GM18526 (cell line): Measurements from ENCODE around the gene GARNL3.

Experiments
- POLR2A ChIP-seq: IDR thresholded peaks from 3 replicates; pipeline ENCODE4 v1.6.1; 2011; ENCODE audit not compliant: insufficient read length; ENCODE audit errors: extremely low read depth

The GARNL3 gene

GRCh38 chr9:127229691-127230417, 34.7 kb upstream of the GARNL3 start:
- no peak for TF ChIP-seq POLR2A

GRCh38 chr9:127231666-127232065, 32.9 kb upstream of the GARNL3 start:
- no peak for TF ChIP-seq POLR2A

- no peak for TF ChIP-seq POLR2A
Observed at GRCh38 chr9:127232833-127233549, 31.6 kb upstream of the GARNL3 start.

DNA sequence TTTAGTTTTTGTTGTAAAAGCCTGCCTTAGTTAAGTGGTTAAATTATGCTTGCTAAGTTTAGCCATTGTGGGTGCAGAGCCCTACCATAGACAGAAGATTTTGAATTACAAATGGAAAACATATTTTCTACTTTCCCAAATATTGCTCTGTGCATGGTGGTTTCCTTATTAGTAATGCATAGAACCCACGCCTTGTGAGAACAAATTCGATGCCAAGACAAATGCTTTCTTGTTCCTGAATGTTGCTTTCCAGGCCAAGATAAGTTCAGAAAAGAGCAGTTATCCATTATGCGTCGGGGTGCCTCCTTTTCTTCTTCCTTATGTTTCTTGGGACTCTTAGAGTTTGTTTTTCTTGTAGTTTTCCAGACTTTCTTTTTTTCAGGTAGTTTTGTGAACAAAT, 31.0 kb upstream of the GARNL3 start:
- TF ChIP-seq POLR2A: no peak

DNA sequence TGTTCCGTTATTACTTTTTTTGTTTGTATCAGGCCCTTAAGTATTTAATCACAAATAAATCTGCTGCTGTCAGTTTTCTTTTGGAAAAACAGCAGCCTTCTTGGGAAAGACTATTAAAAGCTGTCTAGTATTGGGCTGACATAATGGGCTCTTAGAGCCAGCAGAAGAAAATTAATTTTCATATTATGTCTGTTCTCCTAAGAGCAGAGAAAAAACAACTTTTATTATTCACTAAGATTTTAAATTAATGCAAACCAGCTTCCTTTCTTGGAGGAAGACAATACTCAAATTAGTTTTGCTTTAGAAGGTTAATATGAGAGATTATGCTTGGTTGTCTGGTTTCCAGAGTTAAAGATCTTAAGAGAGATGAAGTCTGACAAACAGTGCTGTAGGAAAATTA, 30.6 kb upstream of the GARNL3 start:
- TF ChIP-seq POLR2A: no peak

DNA sequence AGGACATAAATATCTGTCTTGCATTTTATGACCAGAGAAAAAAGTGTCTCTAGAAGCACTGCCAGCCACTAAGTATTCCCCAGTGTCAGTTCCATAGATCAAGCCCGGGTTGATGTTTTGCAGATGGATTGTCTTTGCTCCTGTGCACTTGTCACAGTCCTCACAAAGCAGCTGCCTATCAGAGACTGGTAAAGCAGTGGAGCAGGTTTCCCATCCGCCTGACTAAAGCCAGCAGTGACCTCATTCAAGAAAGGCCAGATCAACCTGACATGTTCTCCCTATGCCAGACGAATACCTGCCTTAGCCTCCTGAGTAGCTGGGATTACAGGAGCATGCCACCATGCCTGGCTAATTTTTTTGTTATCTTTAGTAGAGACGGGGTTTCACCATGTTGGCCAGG, 26.8 kb upstream of the GARNL3 start:
- TF ChIP-seq POLR2A: no peak

GRCh38 chr9:127241354-127241753, 23.2 kb upstream of the GARNL3 start:
- TF ChIP-seq POLR2A: no peak

DNA sequence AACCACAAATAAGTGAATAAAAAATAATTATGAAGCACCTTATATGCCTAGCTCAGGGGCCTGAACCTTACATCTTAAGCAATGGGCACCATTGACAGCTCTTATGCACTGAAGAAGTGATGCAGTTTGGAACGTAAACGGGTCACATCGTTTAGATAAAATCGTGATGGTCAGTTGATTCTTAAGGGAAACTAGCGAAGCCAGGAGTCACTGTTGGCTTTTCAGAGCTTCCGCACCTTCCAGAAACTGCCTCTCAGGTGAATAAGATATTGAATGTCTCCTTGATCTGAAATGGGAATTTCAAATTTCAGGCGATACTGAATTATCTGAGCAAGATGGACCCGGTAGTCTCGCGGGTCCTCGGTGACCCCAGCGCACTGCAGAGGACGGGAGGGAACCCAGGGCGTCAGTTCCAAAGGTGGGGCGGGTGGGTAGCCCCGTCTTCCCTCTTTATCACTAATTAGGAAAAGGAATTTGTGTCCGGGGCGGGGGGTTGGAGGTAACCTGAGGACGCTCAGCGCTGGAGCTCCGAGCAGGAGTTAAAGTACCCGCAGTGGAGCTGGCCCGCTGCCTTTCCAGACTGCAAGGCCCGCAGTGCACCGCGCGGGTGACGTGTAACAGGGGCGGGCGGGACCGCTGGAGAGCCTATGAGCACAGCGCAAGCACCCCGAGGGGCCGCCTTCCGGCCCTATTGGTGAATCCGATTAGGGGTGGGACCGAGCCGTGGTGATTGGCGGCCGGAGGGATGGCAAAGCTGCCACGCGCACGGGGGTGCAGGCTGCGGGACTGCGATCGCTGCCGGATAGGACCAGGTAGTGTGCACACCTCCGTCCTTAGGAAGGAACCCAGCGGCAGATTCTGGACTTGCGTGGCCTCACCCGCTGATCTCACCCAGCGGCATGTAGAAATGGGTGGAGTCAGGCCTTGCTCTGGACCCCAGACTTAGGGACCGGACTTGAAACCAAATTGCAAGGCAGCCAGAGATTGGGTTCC, 19.7 kb upstream of the GARNL3 start:
- TF ChIP-seq POLR2A: peak; percentile 55

DNA sequence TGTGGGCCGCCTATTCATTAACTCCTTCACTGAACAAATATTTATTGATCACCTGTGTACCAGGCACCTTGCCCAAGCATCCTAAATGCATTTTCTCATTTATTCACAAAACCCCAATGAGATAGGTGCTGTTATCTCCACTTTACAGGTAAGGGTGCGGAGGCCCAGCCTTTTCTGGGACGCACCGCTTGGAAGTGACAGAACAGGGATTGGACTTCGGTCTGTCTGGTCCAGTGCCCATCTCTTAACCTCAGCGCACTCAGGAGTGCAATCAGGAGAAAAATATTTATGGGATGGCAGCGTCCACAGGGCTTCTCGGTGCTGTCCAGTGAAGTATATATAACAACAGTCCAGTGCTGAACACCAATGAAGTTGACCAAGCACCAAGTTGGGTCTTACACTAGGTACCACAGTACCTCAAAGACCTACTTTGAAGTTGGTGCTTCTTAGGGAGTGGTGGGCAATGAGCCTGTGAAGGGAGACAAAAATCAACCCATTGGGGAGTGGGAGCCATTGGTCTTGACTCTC, 18.9 kb upstream of the GARNL3 start:
- no peak for TF ChIP-seq POLR2A

DNA sequence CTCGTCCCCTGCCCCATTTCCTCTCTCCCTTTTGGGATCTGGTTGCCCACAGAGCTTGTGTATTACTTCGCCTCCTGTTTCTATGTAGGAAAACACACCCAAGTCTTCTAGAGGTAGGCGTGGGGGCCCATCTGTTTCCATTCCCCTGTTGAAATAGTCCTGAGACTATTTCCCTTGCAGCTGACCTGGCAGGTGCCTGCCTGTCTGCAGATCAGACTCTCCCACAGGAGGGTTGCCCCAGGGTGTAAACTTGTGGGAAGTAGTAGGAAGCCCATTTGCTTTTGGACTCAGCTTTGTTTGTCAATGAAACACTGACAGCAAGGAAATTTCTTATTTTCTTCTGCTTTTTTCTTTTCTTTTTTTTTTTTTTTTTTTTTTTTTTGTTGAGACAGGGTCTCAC, 16.3 kb upstream of the GARNL3 start:
- TF ChIP-seq POLR2A: no peak

GRCh38 chr9:127249877-127250276, 14.7 kb upstream of the GARNL3 start:
- TF ChIP-seq POLR2A: no peak

- TF ChIP-seq POLR2A: no peak
Observed at GRCh38 chr9:127250896-127251391, 13.6 kb upstream of the GARNL3 start.

DNA sequence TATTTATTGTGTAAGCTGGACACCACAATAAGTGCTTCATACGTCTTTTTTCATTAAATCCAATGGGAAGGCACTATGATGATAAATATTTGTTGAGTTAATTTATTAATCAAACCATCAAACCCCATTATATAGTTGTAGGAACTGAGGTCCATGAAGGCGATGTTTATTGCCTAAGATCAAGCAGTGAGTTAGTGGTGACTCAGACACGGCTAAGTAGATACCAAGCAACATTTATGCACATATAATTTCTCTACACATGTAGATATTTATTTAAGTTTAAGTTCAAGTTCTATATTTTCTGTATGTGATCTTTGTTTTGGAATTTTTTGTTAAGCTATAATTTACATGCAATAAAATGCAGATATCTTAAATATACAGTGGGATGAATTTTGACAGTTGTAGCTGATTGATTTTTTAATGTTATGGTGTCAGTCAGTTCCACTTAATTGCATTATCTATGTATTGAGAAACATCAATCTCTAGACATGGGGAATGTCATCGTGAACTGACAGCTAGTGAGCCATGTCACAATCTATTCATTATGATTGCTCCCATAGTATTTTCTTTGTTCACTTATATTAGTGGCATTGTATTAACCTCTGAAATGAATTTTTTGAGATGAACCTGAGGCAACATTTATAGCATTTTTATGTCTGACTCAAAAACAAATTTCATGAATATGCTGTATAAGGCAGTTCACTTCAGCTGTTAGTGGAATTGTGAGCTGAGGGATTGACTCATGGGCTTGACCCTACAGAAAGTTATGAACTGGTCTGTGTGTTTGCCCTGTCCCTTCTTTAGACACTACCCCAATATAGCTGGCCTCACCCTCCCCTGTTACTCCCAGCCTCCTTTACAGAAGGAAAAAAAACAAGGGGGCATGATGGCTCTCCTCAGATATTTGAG, 11.9 kb upstream of the GARNL3 start:
- no peak for TF ChIP-seq POLR2A

DNA sequence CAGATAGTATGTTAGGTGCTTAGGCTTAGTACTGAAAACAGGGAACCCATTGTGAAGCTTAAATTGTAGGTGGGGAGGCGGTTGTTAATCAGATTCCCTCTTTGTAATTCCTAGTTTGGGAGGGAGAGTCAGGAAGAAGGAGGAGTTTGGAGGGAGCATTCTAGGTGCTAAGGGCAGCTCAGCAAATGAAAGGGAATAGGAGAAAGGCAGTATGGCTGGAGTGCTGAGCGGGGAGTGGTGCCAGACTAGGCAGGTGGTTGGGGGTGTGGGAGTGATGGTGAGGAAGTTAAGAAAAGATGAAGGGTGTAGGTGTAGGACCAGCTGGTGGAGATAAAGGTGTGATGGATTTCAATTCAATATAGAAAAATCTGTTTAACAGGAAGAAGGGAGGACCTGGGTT, 11.1 kb upstream of the GARNL3 start:
- TF ChIP-seq POLR2A: no peak
